Vagina (tissue), 2 donors: Measurements from ENCODE around the gene TSPEAR.

Experiments
- CTCF ChIP-seq, 3 experiments: fragments of 450-650 bp in 2 of 3; fragments of 200-600 bp in 1 of 3; sonication (generic) in 1 of 3; IDR thresholded peaks; one replicate each; pipeline ENCODE4 v1.5.1; 2017 to 2019; ENCODE audit warnings: antibody characterized with exemption in 3 of 3, mild to moderate bottlenecking in 2 of 3, moderate library complexity in 2 of 3
- POLR2A ChIP-seq, 2 donors: fragments of 450-650 bp; IDR thresholded peaks; one replicate each; pipeline ENCODE4 v1.6.1; 2017; ENCODE audit warnings: antibody characterized with exemption in 2 of 2, mild to moderate bottlenecking in 2 of 2, moderate library complexity in 2 of 2

DNA sequence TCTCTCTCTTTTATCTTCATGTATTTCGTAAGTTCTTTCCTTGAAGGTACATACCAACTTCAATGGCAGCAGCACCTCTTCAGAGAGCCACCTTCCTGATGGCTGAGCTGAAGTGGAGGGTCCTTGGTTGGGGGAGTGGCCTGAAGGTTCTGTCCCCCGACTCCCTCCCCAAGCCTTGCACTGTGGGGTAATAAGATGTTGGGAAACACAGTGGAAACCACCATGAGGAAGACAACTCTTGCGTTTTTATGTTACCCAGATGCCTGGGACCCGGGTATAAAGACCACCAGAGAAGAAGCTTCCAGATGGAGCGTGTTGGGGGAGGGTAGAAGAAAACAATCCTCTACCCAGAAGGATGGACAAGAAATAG lies 52.8 kb downstream of the TSPEAR start:
- no peak for TF ChIP-seq CTCF (IDR thresholded peaks at IDR 0.05)
- no peak for TF ChIP-seq POLR2A (IDR thresholded peaks at IDR 0.05)
